Smooth muscle cell (in vitro differentiated cells): ENCODE measurements around the gene VCAN. TPM values are rescaled to one million over a fixed set of nuclear protein-coding genes. Genes with fewer than 3 reads are reported as not detected.

Experiments used
- DNase-seq: peaks from one replicate; lab custom pipeline; 2025; ENCODE audit not compliant: unreplicated experiment; lab: John Stamatoyannopoulos, UW
- H2AFZ ChIP-seq: fragments of 200-600 bp; sonication (generic); 2 replicates; pipeline ENCODE4 v1.6.0; 2016; ENCODE audit warnings: antibody characterized with exemption, low read depth, mild to moderate bottlenecking
- H3F3A ChIP-seq: fragments of 200-600 bp; sonication (generic); 2 replicates; pipeline ENCODE4 v1.6.0; 2017; ENCODE audit warnings: antibody characterized with exemption, low read depth
- H3K27ac ChIP-seq: fragments of 200-600 bp; sonication (generic); 2 replicates; pipeline ENCODE4 v1.5.1; 2016; ENCODE audit warnings: low read depth, mild to moderate bottlenecking
- H3K27me3 ChIP-seq: fragments of 200-600 bp; sonication (generic); 2 replicates; pipeline ENCODE4 v1.6.1; 2016; ENCODE audit warnings: low read depth, mild to moderate bottlenecking
- H3K36me3 ChIP-seq: fragments of 200-600 bp; sonication (generic); 2 replicates; pipeline ENCODE4 v1.5.1; 2016; ENCODE audit warnings: low read depth
- H3K4me1 ChIP-seq: fragments of 200-600 bp; sonication (generic); 2 replicates; pipeline ENCODE4 v1.5.1; 2016; ENCODE audit warnings: low read depth
- H3K4me2 ChIP-seq: fragments of 200-600 bp; sonication (generic); 2 replicates; pipeline ENCODE4 v1.6.0; 2016; ENCODE audit warnings: mild to moderate bottlenecking
- H3K4me3 ChIP-seq: fragments of 200-600 bp; sonication (generic); 2 replicates; pipeline ENCODE4 v1.5.1; 2016; ENCODE audit warnings: mild to moderate bottlenecking
- H3K79me2 ChIP-seq: fragments of 200-600 bp; sonication (generic); 2 replicates; pipeline ENCODE4 v1.6.0; 2016; ENCODE audit warnings: low read depth, mild to moderate bottlenecking
- H3K9ac ChIP-seq: fragments of 200-600 bp; sonication (generic); 2 replicates; pipeline ENCODE4 v1.6.0; 2016; ENCODE audit warnings: low read depth
- H3K9me3 ChIP-seq: fragments of 200-600 bp; sonication (generic); replicated peaks from 2 replicates; pipeline ENCODE4 v1.5.1; 2016; ENCODE audit warnings: low read depth
- H4K20me1 ChIP-seq: fragments of 200-600 bp; sonication (generic); 2 replicates; pipeline ENCODE4 v1.6.0; 2016; ENCODE audit warnings: low read depth
- CTCF ChIP-seq: fragments of 200-600 bp; sonication (generic); IDR thresholded peaks from 2 replicates; pipeline ENCODE4 v1.5.1; 2017; ENCODE audit warnings: borderline replicate concordance, mild to moderate bottlenecking, antibody characterized with exemption; ENCODE audit not compliant: insufficient read depth, poor library complexity, severe bottlenecking
- WGBS: methylation state at CpG from one replicate; pipeline ENCODE4 v1.1.7; 2016; ENCODE audit warnings: low lambda C conversion rate; 5-methylcytosine and 5-hydroxymethylcytosine counted together
- polyA plus RNA-seq: library from polyadenylated mRNA; unstranded; fragments of >200 nt; fragmentation: Nextera tagmentation; extraction: Ambion mirVana; gene quantifications from 2 replicates; pipeline ENCODE4 v1.2.1, GENCODE V29; 2016
- total RNA-seq: library from RNA; depleted of rRNA; stranded (reverse); fragments of >200 nt; gene quantifications from 2 replicates; pipeline ENCODE4 v1.2.3, GENCODE V29; 2014

The VCAN gene
- total and polyA plus RNA-seq, 2 experiments from 2014 or later = 702 to 2,724 TPM

GRCh38 chr5:83464261-83464660 lies 7.3 kb upstream of the VCAN start:
- Histone ChIP-seq H3K9me3 (no peaks in the 10 kb centered on the region), H3K36me3 (no peaks in the 10 kb centered on the region), H3F3A (peaks cover 6% of the 10 kb centered on the region), H3K79me2 (peaks cover 15% of the 10 kb centered on the region), H3K4me2 (no peak overlapping the region), H2AFZ (peak overlapping the region; percentile 23), H4K20me1 (no peaks in the 10 kb centered on the region), H3K4me3 (no peak overlapping the region), H3K27me3 (no peaks in the 10 kb centered on the region), H3K27ac (no peak overlapping the region), H3K4me1 (peaks cover 21% of the 10 kb centered on the region), H3K9ac (no peak overlapping the region)
- no peak for TF ChIP-seq CTCF
- DNase-seq = no peak
- WGBS = 57% methylated on average over 3 of the region's 3 CpGs

- Histone ChIP-seq H3K79me2 (peaks cover 38% of the 10 kb centered on the region), H3K27ac (peak overlapping the region; percentile 38), H3K36me3 (no peaks in the 10 kb centered on the region), H3K4me3 (no peak overlapping the region), H3K9me3 (no peaks in the 10 kb centered on the region), H3K4me2 (peak overlapping the region; percentile 56), H3K27me3 (no peaks in the 10 kb centered on the region), H4K20me1 (peaks cover 10% of the 10 kb centered on the region), H3K4me1 (peaks cover 36% of the 10 kb centered on the region), H2AFZ (peak overlapping the region; percentile 85), H3K9ac (no peak overlapping the region), H3F3A (peaks cover 6% of the 10 kb centered on the region)
- 53% methylated on average over 9 of the region's 9 CpGs for WGBS
- no peak for TF ChIP-seq CTCF
- no peak for DNase-seq
Measured at GRCh38 chr5:83467371-83468035, 4.0 kb upstream of the VCAN start.

- no peaks in the 10 kb centered on the region for H3K36me3 ChIP-seq
- no peak overlapping the region for H3K4me2 ChIP-seq
- no peak for TF ChIP-seq CTCF
- H3F3A ChIP-seq = peaks cover 15% of the 10 kb centered on the region
- no peaks in the 10 kb centered on the region for H3K27me3 ChIP-seq
- DNase-seq = no peak
- no peak overlapping the region for H3K4me3 ChIP-seq
- H3K27ac ChIP-seq = no peak overlapping the region
- peak overlapping the region; percentile 26 for H2AFZ ChIP-seq
- no peaks in the 10 kb centered on the region for H3K9me3 ChIP-seq
- peaks cover 26% of the 10 kb centered on the region for H4K20me1 ChIP-seq
- peaks cover 36% of the 10 kb centered on the region for H3K4me1 ChIP-seq
- H3K79me2 ChIP-seq = peaks cover 53% of the 10 kb centered on the region
- no peak overlapping the region for H3K9ac ChIP-seq
Measured at GRCh38 chr5:83469075-83469474, 2.5 kb upstream of the VCAN start.
